Measurements from ENCODE around the gene ELF4.

The ELF4 gene

DNA sequence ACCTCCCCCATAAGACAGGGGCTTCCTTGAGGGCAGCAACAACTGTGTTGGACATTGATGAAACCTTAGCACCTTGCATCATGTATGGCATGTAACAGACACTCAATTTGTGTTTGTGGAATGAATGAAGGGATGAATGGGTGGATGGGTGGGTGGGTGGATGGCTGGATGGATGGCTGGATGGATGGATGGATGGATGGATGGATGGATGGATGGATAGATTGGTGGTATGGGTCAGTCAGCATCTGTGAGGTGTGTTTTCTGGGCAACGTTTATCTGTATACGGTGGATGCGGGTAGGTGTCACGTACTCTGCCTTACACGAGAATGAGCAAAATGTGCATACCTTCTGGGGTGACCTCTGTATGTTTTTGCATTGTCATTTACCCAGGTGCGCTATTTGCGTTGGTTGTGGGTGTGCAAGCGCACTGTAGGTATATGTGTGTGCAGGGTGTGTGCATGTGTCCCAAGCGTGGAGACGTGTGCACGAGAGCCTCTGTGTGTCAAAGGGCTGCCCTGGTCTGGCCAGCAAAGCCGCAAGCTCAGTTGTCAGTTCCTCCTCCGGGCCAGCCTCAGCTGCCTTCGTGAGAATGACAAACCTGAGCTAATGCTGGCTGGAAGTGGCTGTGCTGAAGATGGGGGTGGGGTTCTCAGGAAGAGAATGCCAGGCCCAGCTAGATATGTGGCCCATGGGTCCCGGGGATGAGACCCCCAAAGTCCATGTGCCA, 26.5 kb downstream of the ELF4 start:
- Histone ChIP-seq H3K27ac (ENCODE audit: low read depth, low read length) (no peak overlapping the region), H3K27me3 (ENCODE audit: insufficient read depth, low read length) (no peaks in the 10 kb centered on the region), H3K36me3 (ENCODE audit: insufficient read depth, low read length) (no peaks in the 10 kb centered on the region), H3K79me2 (ENCODE audit: control insufficient read depth, insufficient read depth, low read length, unreplicated experiment) (peaks cover 23% of the 10 kb centered on the region), H2AFZ (ENCODE audit: low read length, unreplicated experiment) (no peak overlapping the region), H3K4me1 (ENCODE audit: control insufficient read depth, insufficient read depth, low read length, unreplicated experiment) (peaks cover 27% of the 10 kb centered on the region), H3K4me3 (ENCODE audit: low read depth, low read length) (no peak overlapping the region)

DNA sequence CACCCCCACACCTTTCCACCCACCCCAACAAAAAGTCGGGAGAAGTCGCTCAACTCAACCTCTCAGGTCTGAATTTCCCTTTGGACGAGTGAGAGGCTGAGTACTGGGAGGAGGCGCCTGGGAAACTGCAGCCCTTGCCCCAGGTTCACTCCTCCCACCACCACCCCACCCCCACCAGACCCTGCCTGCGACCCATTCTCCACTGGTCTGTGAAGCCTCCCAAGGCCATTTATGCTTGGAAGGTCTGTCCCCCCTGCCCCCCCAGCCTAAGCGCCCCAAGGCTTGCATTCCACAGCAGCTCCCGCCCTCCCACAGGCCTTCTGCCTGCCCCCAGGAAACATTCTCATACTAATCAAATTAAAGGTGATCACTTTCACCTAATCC, 27.2 kb downstream of the ELF4 start:
- H3K79me2 ChIP-seq (ENCODE audit: control insufficient read depth, insufficient read depth, low read length, unreplicated experiment), result peaks cover 20% of the 10 kb centered on the region
- H2AFZ ChIP-seq (ENCODE audit: low read length, unreplicated experiment), result no peak overlapping the region
- H3K27ac ChIP-seq (ENCODE audit: low read depth, low read length), result peak overlapping the region; percentile 63; the same call in 1 of the 2 replicates
- H3K27me3 ChIP-seq (ENCODE audit: insufficient read depth, low read length), result no peaks in the 10 kb centered on the region
- H3K4me1 ChIP-seq (ENCODE audit: control insufficient read depth, insufficient read depth, low read length, unreplicated experiment), result peaks cover 27% of the 10 kb centered on the region
- no peaks in the 10 kb centered on the region for H3K36me3 ChIP-seq (ENCODE audit: insufficient read depth, low read length)
- no peak overlapping the region for H3K4me3 ChIP-seq (ENCODE audit: low read depth, low read length)

DNA sequence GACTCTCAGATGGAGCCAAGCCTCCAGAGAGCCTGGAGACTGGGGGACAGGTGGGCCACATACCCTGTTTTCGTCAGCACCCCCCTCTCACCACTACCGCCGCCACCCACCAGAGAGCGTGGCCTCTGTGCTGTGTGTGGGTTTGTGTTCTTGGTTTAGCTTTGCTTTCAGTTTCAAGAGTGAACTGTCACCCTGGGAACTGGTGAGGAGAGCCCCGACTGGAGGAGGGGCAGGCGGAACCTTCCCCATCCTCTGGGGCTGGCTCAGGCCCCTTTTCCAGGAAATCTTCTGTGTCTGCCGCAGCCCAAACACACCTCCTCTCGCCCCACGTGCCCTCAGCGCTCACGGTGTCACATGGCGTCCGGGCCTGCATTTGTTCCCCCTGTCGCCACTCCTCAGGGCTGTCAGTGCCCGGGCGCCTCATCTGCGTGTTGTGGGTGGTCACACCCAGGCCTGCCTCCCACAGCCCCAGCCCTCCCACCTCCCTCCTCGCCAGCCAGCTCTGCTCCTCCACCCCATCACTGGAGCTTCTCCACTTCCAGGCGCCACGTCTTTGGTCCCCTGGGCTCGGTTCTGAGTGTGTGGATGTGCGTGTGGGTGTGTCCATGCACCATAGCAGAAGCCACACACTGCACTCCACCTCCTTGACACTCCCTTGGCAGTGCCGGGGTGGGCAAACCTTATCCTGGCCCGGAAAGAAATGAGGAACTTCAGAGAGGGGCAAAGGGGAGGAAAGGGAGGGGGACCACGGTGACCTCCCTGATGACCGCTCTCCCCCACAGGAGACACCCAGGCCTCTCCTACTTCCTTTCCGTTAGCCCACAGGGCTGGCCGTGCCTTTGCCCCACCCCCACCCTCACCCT, 27.8 kb downstream of the ELF4 start:
- Histone ChIP-seq H3K27ac (ENCODE audit: low read depth, low read length) (peak overlapping the region; percentile 63), H3K4me1 (ENCODE audit: control insufficient read depth, insufficient read depth, low read length, unreplicated experiment) (peaks cover 27% of the 10 kb centered on the region), H2AFZ (ENCODE audit: low read length, unreplicated experiment) (no peak overlapping the region)

DNA sequence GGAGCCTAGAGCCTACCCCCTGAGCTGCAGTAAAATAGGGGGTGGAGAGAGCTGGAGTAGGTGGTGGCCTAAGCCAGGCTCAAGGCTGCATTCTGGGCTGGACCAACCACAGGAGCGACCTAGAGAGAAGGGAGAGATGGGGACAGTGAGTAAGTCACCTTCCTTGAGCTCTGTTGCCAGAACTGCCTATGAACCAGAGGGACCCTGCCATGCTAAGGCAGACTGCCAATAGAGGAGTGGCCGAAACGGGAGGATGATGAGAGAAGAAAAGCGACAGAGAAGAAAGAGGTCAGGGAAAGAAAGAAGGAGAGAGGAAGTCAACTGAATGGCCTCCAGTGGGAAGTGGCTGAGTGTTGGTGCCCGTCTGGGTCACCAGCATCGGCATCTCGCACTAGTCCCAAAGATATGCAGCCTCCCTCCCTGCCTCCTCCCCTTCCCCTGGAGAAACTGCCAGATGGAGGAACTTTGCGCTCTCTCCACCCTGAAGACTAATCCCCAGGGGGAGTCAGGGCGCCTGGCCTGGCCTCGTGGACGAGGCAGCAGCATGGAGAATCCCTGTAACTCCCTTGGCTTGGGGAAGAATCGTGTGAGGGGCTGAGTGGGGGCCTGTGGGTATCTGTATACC, 28.8 kb downstream of the ELF4 start:
- Histone ChIP-seq H3K79me2 (ENCODE audit: control insufficient read depth, insufficient read depth, low read length, unreplicated experiment) (peaks cover 17% of the 10 kb centered on the region), H3K4me3 (ENCODE audit: low read depth, low read length) (0 out of 2 replicates have a peak overlapping the region, but pooled peaks have one; percentile 45), H3K36me3 (ENCODE audit: insufficient read depth, low read length) (no peaks in the 10 kb centered on the region), H3K4me1 (ENCODE audit: control insufficient read depth, insufficient read depth, low read length, unreplicated experiment) (peaks cover 27% of the 10 kb centered on the region), H3K27ac (ENCODE audit: low read depth, low read length) (peak overlapping the region; percentile 63), H3K27me3 (ENCODE audit: insufficient read depth, low read length) (no peaks in the 10 kb centered on the region), H2AFZ (ENCODE audit: low read length, unreplicated experiment) (no peak overlapping the region)

More for the DNA sequence above, 27.8 kb downstream of the ELF4 start:
- Histone ChIP-seq H3K27me3 (ENCODE audit: insufficient read depth, low read length) (no peaks in the 10 kb centered on the region), H3K4me3 (ENCODE audit: low read depth, low read length) (peak overlapping the region; percentile 45), H3K36me3 (ENCODE audit: insufficient read depth, low read length) (no peaks in the 10 kb centered on the region), H3K79me2 (ENCODE audit: control insufficient read depth, insufficient read depth, low read length, unreplicated experiment) (peaks cover 17% of the 10 kb centered on the region)

DNA sequence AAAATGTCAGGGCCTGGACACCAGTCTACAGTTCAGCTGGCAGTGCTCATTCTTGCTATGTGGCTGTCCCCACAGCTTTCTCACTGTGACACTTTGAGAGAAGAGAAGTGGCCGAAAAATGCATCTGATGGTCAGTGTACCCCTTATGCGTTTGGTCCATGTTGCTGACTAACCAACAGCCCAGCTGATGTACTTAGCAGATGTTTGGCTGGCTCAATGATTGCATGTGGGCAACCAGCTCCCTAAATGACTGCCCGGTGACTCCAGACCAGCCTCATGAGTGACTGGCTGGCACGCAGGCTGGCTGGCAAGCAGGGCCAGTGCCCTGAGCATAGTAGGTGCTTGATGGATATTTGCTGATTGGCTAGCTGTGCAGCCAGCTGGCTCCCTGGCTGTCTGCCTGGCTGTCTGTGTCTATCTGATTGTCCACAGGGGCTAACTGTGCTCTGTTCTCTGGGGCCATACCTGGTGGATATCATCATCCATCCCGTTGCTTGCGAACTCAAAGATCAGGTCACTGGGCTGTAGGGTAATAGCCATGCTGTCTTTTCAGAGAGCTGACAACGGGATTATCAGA, 29.4 kb downstream of the ELF4 start:
- Histone ChIP-seq H3K36me3 (ENCODE audit: insufficient read depth, low read length) (no peaks in the 10 kb centered on the region), H3K79me2 (ENCODE audit: control insufficient read depth, insufficient read depth, low read length, unreplicated experiment) (peaks cover 17% of the 10 kb centered on the region), H3K4me3 (ENCODE audit: low read depth, low read length) (no peak overlapping the region), H3K27ac (ENCODE audit: low read depth, low read length) (0 out of 2 replicates have a peak overlapping the region, but pooled peaks have one; percentile 63), H3K4me1 (ENCODE audit: control insufficient read depth, insufficient read depth, low read length, unreplicated experiment) (peaks cover 26% of the 10 kb centered on the region), H3K27me3 (ENCODE audit: insufficient read depth, low read length) (no peaks in the 10 kb centered on the region), H2AFZ (ENCODE audit: low read length, unreplicated experiment) (no peak overlapping the region)

DNA sequence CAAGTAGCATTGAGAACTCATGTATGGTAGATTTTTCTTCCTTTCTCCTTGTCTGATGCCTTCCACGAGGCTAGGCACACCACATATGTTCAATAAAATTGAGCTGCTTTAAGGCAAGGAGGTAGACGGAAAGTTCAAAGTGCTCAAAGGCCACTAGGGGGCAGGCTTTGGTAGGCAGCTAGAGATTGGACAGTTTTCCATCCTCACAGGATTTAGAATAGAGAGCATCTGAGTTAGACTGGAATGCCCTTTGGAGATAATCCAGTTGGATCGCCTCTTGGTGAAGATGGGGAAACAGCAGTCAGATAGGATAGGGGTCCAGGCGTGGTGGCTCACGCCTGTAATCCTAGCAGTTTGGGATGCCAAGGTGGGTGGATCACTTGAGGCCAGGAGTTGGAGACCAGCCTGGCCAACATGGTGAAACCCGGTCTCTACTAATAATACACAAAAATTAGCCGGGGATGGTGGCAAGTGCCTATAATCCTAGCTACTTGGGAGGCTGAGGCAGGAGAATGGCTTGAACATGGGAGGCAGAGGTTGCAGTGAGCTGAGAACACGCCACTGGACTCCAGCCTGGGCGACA, 30.4 kb downstream of the ELF4 start:
- Histone ChIP-seq H2AFZ (ENCODE audit: low read length, unreplicated experiment) (no peak overlapping the region), H3K4me3 (ENCODE audit: low read depth, low read length) (no peak overlapping the region), H3K27me3 (ENCODE audit: insufficient read depth, low read length) (no peaks in the 10 kb centered on the region), H3K79me2 (ENCODE audit: control insufficient read depth, insufficient read depth, low read length, unreplicated experiment) (peaks cover 16% of the 10 kb centered on the region), H3K4me1 (ENCODE audit: control insufficient read depth, insufficient read depth, low read length, unreplicated experiment) (peaks cover 21% of the 10 kb centered on the region), H3K27ac (ENCODE audit: low read depth, low read length) (no peak overlapping the region), H3K36me3 (ENCODE audit: insufficient read depth, low read length) (no peaks in the 10 kb centered on the region)

DNA sequence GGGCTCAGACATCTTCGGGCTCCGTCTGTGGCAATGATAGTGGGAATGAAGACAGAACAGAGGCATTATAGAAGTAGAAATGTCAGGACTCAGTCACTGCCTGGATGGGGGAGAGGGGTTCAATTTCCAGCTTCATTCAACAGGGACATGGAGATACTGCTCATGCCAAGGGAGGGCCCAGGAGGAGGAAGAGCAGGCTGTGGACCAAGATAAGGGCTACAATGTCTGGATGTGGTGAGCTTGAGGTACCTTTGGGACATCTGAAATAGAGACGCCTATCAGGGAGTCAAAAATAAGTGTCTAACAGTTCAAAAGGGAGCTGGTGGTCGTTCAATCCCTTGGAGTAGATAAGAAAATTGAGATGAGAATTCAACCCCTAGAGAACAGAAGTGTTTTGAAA, 34.5 kb downstream of the ELF4 start:
- Histone ChIP-seq H3K4me3 (ENCODE audit: low read depth, low read length) (no peak overlapping the region), H2AFZ (ENCODE audit: low read length, unreplicated experiment) (no peak overlapping the region), H3K27me3 (ENCODE audit: insufficient read depth, low read length) (no peaks in the 10 kb centered on the region), H3K4me1 (ENCODE audit: control insufficient read depth, insufficient read depth, low read length, unreplicated experiment) (peaks cover 2% of the 10 kb centered on the region), H3K27ac (ENCODE audit: low read depth, low read length) (no peak overlapping the region), H3K36me3 (ENCODE audit: insufficient read depth, low read length) (no peaks in the 10 kb centered on the region), H3K79me2 (ENCODE audit: control insufficient read depth, insufficient read depth, low read length, unreplicated experiment) (peaks cover 4% of the 10 kb centered on the region)

DNA sequence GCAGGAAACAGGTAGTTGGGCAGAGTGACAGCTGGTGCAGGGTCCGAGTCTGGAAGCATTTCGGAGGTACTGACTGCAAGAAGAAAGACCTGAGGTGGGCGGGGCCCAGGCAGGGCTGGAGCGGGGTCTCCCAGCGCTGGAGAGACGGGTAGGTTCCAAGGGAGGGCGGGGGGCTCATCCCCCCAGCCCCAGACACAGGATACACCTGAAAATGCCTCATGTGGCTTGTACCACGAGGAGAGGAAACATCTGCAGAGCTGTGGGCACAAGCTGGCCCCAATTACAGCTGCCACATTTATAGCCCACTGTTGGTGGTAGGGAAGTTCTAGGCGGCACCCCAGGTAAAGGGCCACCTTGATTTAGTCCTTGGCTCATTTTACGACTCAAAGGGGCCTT, 38.0 kb downstream of the ELF4 start:
- Histone ChIP-seq H3K27ac (ENCODE audit: low read depth, low read length) (no peak overlapping the region), H2AFZ (ENCODE audit: low read length, unreplicated experiment) (no peak overlapping the region), H3K79me2 (ENCODE audit: control insufficient read depth, insufficient read depth, low read length, unreplicated experiment) (peaks cover 4% of the 10 kb centered on the region), H3K4me3 (ENCODE audit: low read depth, low read length) (no peak overlapping the region), H3K27me3 (ENCODE audit: insufficient read depth, low read length) (no peaks in the 10 kb centered on the region), H3K4me1 (ENCODE audit: control insufficient read depth, insufficient read depth, low read length, unreplicated experiment) (no peaks in the 10 kb centered on the region), H3K36me3 (ENCODE audit: insufficient read depth, low read length) (no peaks in the 10 kb centered on the region)

DNA sequence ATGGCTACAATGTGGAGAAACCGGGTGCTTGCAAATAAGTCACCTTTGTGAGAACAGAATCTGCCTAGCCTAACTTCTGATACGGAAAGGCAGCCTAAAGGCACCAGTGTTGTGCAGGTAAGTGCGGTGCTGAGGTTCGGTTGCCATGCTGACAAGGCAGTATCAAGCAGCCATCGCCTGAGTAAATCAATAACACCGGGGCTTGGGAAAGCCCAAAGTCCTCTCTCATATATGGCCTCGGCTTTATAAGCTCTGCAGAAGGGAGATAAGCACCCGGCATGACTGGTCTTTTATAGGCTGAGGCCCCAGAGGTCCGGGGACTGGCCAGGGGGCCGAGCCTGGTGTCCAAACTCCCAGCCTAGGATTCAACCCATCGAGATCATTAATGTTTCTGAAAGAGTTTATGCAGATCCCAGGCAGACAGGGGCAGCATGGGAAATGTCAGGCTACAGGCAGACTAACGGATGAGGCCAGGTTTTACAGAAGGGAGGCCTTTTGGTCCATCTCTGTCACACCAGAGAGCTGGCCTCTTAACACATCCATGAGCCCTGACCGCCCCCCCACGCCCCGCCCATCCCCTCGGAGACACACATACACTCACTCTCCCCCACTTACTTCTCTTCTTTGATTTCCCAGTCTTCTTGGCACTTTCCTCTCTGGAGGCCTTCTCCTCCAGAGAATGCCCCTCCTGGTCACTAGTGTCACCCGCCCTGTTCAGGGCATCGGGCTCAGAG, 38.5 kb downstream of the ELF4 start:
- H3K4me1 ChIP-seq (ENCODE audit: control insufficient read depth, insufficient read depth, low read length, unreplicated experiment), result no peaks in the 10 kb centered on the region
- no peaks in the 10 kb centered on the region for H3K27me3 ChIP-seq (ENCODE audit: insufficient read depth, low read length)
- H3K79me2 ChIP-seq (ENCODE audit: control insufficient read depth, insufficient read depth, low read length, unreplicated experiment), result peaks cover 4% of the 10 kb centered on the region
- no peak overlapping the region for H3K27ac ChIP-seq (ENCODE audit: low read depth, low read length)
- no peak overlapping the region for H3K4me3 ChIP-seq (ENCODE audit: low read depth, low read length)
- no peak overlapping the region for H2AFZ ChIP-seq (ENCODE audit: low read length, unreplicated experiment)
- no peaks in the 10 kb centered on the region for H3K36me3 ChIP-seq (ENCODE audit: insufficient read depth, low read length)

Measured in ACC112 (cell line).